GM18508 (cell line): ENCODE data around the gene RTN4RL2.

Experiments used
- ATAC-seq: cut with Tn5 transposase; IDR thresholded peaks from one replicate; pipeline ENCODE4 v1.9.1; 2021; ENCODE audit warnings: moderate number of reproducible peaks; ENCODE audit not compliant: insufficient read depth, unreplicated experiment

RTN4RL2 gene

GRCh38 chr11:57496109-57496820 lies 35.9 kb downstream of the RTN4RL2 start:
- no peak for ATAC-seq

- no peak for ATAC-seq
Measured at GRCh38 chr11:57497303-57498247, 37.2 kb downstream of the RTN4RL2 start.

- ATAC-seq: no peak
Measured at GRCh38 chr11:57498540-57498939, 38.2 kb downstream of the RTN4RL2 start.

- ATAC-seq: no peak
Measured at GRCh38 chr11:57499413-57499982, 39.2 kb downstream of the RTN4RL2 start.

GRCh38 chr11:57499983-57500461 lies 39.7 kb downstream of the RTN4RL2 start:
- no peak for ATAC-seq

- ATAC-seq: no peak
Measured at GRCh38 chr11:57500515-57500914, 40.2 kb downstream of the RTN4RL2 start.

GRCh38 chr11:57500926-57501325 lies 40.6 kb downstream of the RTN4RL2 start:
- ATAC-seq: no peak

- ATAC-seq: no peak
Measured at GRCh38 chr11:57501953-57502352, 41.6 kb downstream of the RTN4RL2 start.

- ATAC-seq: no peak
Measured at GRCh38 chr11:57502376-57502775, 42.0 kb downstream of the RTN4RL2 start.

GRCh38 chr11:57502870-57503269 lies 42.5 kb downstream of the RTN4RL2 start:
- ATAC-seq: no peak

- ATAC-seq: no peak
Measured at GRCh38 chr11:57504511-57504910, 44.2 kb downstream of the RTN4RL2 start.

GRCh38 chr11:57506522-57506921 lies 46.2 kb downstream of the RTN4RL2 start:
- no peak for ATAC-seq

GRCh38 chr11:57508341-57509170 lies 48.2 kb downstream of the RTN4RL2 start:
- no peak for ATAC-seq

GRCh38 chr11:57511741-57512430 lies 51.6 kb downstream of the RTN4RL2 start:
- no peak for ATAC-seq

- ATAC-seq: no peak
Measured at GRCh38 chr11:57512646-57513451, 52.5 kb downstream of the RTN4RL2 start.

GRCh38 chr11:57513452-57513795 lies 53.1 kb downstream of the RTN4RL2 start:
- no peak for ATAC-seq

GRCh38 chr11:57513911-57514537 lies 53.7 kb downstream of the RTN4RL2 start:
- no peak for ATAC-seq

GRCh38 chr11:57514538-57515331 lies 54.4 kb downstream of the RTN4RL2 start:
- ATAC-seq: no peak
